Skeletal muscle satellite cell (primary cell): ENCODE data around the gene ZFHX3.

ENCODE experiments used
- H3K27me3 ChIP-seq: 2 replicates; pipeline ENCODE4 v1.7.0; 2013; ENCODE audit warnings: low read length; ENCODE audit not compliant: control insufficient read depth, insufficient read depth
- H3K36me3 ChIP-seq: 2 replicates; pipeline ENCODE4 v1.7.0; 2013; ENCODE audit warnings: mild to moderate bottlenecking, control low read depth, low read length; ENCODE audit not compliant: insufficient read depth
- H3K4me1 ChIP-seq: 2 replicates; pipeline ENCODE4 v1.7.0; 2013; ENCODE audit warnings: low read length; ENCODE audit not compliant: control insufficient read depth, insufficient read depth
- H3K4me2 ChIP-seq: 2 replicates; pipeline ENCODE4 v1.7.0; 2013; ENCODE audit warnings: mild to moderate bottlenecking, low read length
- H3K4me3 ChIP-seq: 2 replicates; pipeline ENCODE4 v1.7.0; 2013; ENCODE audit warnings: low read length
- H3K9ac ChIP-seq: 2 replicates; pipeline ENCODE4 v1.7.0; 2013; ENCODE audit warnings: mild to moderate bottlenecking, low read depth, low read length, moderate library complexity
- H3K9me3 ChIP-seq: replicated peaks from 2 replicates; pipeline ENCODE4 v1.7.0; 2013; ENCODE audit warnings: mild to moderate bottlenecking, control low read depth, low read length

The ZFHX3 gene

GRCh38 chr16:72925631-72925979 is 122.3 kb downstream of the ZFHX3 start:
- Histone ChIP-seq H3K36me3 (no peaks in the 10 kb centered on the region), H3K4me1 (peaks cover 45% of the 10 kb centered on the region), H3K4me3 (no peak overlapping the region), H3K4me2 (no peak overlapping the region), H3K9me3 (no peaks in the 10 kb centered on the region), H3K27me3 (no peaks in the 10 kb centered on the region), H3K9ac (no peak overlapping the region)

GRCh38 chr16:72924927-72925630 is 122.8 kb downstream of the ZFHX3 start:
- Histone ChIP-seq H3K27me3 (no peaks in the 10 kb centered on the region), H3K4me2 (no peak overlapping the region), H3K4me3 (no peak overlapping the region), H3K4me1 (peaks cover 40% of the 10 kb centered on the region), H3K9ac (no peak overlapping the region), H3K36me3 (no peaks in the 10 kb centered on the region), H3K9me3 (no peaks in the 10 kb centered on the region)

- Histone ChIP-seq H3K4me3 (no peak overlapping the region), H3K36me3 (no peaks in the 10 kb centered on the region), H3K9me3 (no peaks in the 10 kb centered on the region), H3K4me1 (peaks cover 38% of the 10 kb centered on the region), H3K4me2 (no peak overlapping the region), H3K9ac (no peak overlapping the region), H3K27me3 (no peaks in the 10 kb centered on the region)
Observed at GRCh38 chr16:72924537-72924926, 123.4 kb downstream of the ZFHX3 start.

GRCh38 chr16:72923757-72924156 is 124.2 kb downstream of the ZFHX3 start:
- peaks cover 34% of the 10 kb centered on the region for H3K4me1 ChIP-seq
- no peaks in the 10 kb centered on the region for H3K9me3 ChIP-seq
- no peak overlapping the region for H3K9ac ChIP-seq
- H3K36me3 ChIP-seq = no peaks in the 10 kb centered on the region
- H3K4me3 ChIP-seq = no peak overlapping the region
- H3K27me3 ChIP-seq = no peaks in the 10 kb centered on the region
- no peak overlapping the region for H3K4me2 ChIP-seq

- no peaks in the 10 kb centered on the region for H3K27me3 ChIP-seq
- H3K9ac ChIP-seq = no peak overlapping the region
- no peak overlapping the region for H3K4me3 ChIP-seq
- no peaks in the 10 kb centered on the region for H3K9me3 ChIP-seq
- H3K4me1 ChIP-seq = peaks cover 32% of the 10 kb centered on the region
- H3K36me3 ChIP-seq = no peaks in the 10 kb centered on the region
- no peak overlapping the region for H3K4me2 ChIP-seq
Observed at GRCh38 chr16:72922714-72923113, 125.2 kb downstream of the ZFHX3 start.

- peaks cover 21% of the 10 kb centered on the region for H3K4me1 ChIP-seq
Observed at GRCh38 chr16:72921620-72922019, 126.3 kb downstream of the ZFHX3 start.

GRCh38 chr16:72921106-72921505 is 126.8 kb downstream of the ZFHX3 start:
- H3K9me3 ChIP-seq = no peaks in the 10 kb centered on the region
- H3K4me3 ChIP-seq = no peak overlapping the region
- H3K4me1 ChIP-seq = peaks cover 17% of the 10 kb centered on the region
- H3K4me2 ChIP-seq = peak overlapping the region; percentile 82
- H3K27me3 ChIP-seq = no peaks in the 10 kb centered on the region
- no peak overlapping the region for H3K9ac ChIP-seq
- no peaks in the 10 kb centered on the region for H3K36me3 ChIP-seq

More at GRCh38 chr16:72921620-72922019, 126.3 kb downstream of the ZFHX3 start:
- no peaks in the 10 kb centered on the region for H3K36me3 ChIP-seq
- H3K4me2 ChIP-seq = peak overlapping the region; percentile 82
- H3K4me3 ChIP-seq = peak overlapping the region; percentile 62
- H3K27me3 ChIP-seq = no peaks in the 10 kb centered on the region
- H3K9ac ChIP-seq = peak overlapping the region; percentile 42
- no peaks in the 10 kb centered on the region for H3K9me3 ChIP-seq

GRCh38 chr16:72917051-72917450 is 130.9 kb downstream of the ZFHX3 start:
- Histone ChIP-seq H3K4me1 (peaks cover 28% of the 10 kb centered on the region), H3K36me3 (no peaks in the 10 kb centered on the region), H3K9me3 (no peaks in the 10 kb centered on the region), H3K27me3 (no peaks in the 10 kb centered on the region), H3K9ac (no peak overlapping the region), H3K4me3 (no peak overlapping the region), H3K4me2 (no peak overlapping the region)

GRCh38 chr16:72915331-72915730 is 132.6 kb downstream of the ZFHX3 start:
- no peak overlapping the region for H3K4me3 ChIP-seq
- H3K27me3 ChIP-seq = no peaks in the 10 kb centered on the region
- H3K36me3 ChIP-seq = no peaks in the 10 kb centered on the region
- no peak overlapping the region for H3K9ac ChIP-seq
- no peak overlapping the region for H3K4me2 ChIP-seq
- H3K9me3 ChIP-seq = no peaks in the 10 kb centered on the region
- H3K4me1 ChIP-seq = peaks cover 18% of the 10 kb centered on the region

- Histone ChIP-seq H3K9me3 (no peaks in the 10 kb centered on the region), H3K36me3 (no peaks in the 10 kb centered on the region), H3K9ac (no peak overlapping the region)
Observed at GRCh38 chr16:72913551-72913950, 134.4 kb downstream of the ZFHX3 start.

GRCh38 chr16:72911971-72912370 is 136.0 kb downstream of the ZFHX3 start:
- Histone ChIP-seq H3K9me3 (no peaks in the 10 kb centered on the region), H3K27me3 (no peaks in the 10 kb centered on the region), H3K4me2 (no peak overlapping the region)

More at GRCh38 chr16:72913551-72913950, 134.4 kb downstream of the ZFHX3 start:
- no peaks in the 10 kb centered on the region for H3K27me3 ChIP-seq
- H3K4me1 ChIP-seq = peaks cover 24% of the 10 kb centered on the region
- H3K4me2 ChIP-seq = no peak overlapping the region
- H3K4me3 ChIP-seq = no peak overlapping the region

GRCh38 chr16:72910875-72911274 is 137.1 kb downstream of the ZFHX3 start:
- H3K36me3 ChIP-seq = no peaks in the 10 kb centered on the region
- no peaks in the 10 kb centered on the region for H3K27me3 ChIP-seq
- no peaks in the 10 kb centered on the region for H3K9me3 ChIP-seq
- H3K4me3 ChIP-seq = no peak overlapping the region
- no peak overlapping the region for H3K9ac ChIP-seq
- H3K4me1 ChIP-seq = peaks cover 35% of the 10 kb centered on the region
- H3K4me2 ChIP-seq = no peak overlapping the region

More at GRCh38 chr16:72911971-72912370, 136.0 kb downstream of the ZFHX3 start:
- Histone ChIP-seq H3K4me1 (peaks cover 30% of the 10 kb centered on the region), H3K4me3 (no peak overlapping the region), H3K36me3 (no peaks in the 10 kb centered on the region), H3K9ac (no peak overlapping the region)
